Measurements from ENCODE around the gene PRR20E. TPM values are rescaled to one million over a fixed set of nuclear protein-coding genes. Genes with fewer than 3 reads are reported as not detected.
"Not testable (repeated sequence)": the region's sequence is repeated elsewhere in the genome, so short reads cannot be mapped to it uniquely, and the experiment has no call there.

The PRR20E gene
- total RNA-seq, 1 donor from 2014 or later, result not detected

- not testable (repeated sequence) for H3K4me1 Mint-ChIP-seq (ENCODE audit: low read depth); H3K36me3 Mint-ChIP-seq (ENCODE audit: low read depth); DNase-seq (ENCODE audit: low spot score); H3K27ac Mint-ChIP-seq (ENCODE audit: unreplicated experiment); H3K27me3 Mint-ChIP-seq (ENCODE audit: low read depth); H3K9me3 Mint-ChIP-seq (ENCODE audit: low read depth); H3K4me3 Mint-ChIP-seq (ENCODE audit: unreplicated experiment)
Measured at GRCh38 chr13:57147188-57147587, 19.8 kb upstream of the PRR20E start, which contains the start of gene PRR20B. Gene PRR20B, plus strand, starts transcription at chr13:57147488. Its CDS starts 387 bp downstream, at chr13:57147875.

GRCh38 chr13:57148106-57148505 is 18.9 kb upstream of the PRR20E start:
- H3K27me3 Mint-ChIP-seq (ENCODE audit: low read depth); H3K4me1 Mint-ChIP-seq (ENCODE audit: low read depth); H3K4me3 Mint-ChIP-seq (ENCODE audit: unreplicated experiment); H3K36me3 Mint-ChIP-seq (ENCODE audit: low read depth); H3K9me3 Mint-ChIP-seq (ENCODE audit: low read depth); H3K27ac Mint-ChIP-seq (ENCODE audit: unreplicated experiment); DNase-seq (ENCODE audit: low spot score): not testable (repeated sequence)

- not testable (repeated sequence) for H3K27me3 Mint-ChIP-seq (ENCODE audit: low read depth); H3K36me3 Mint-ChIP-seq (ENCODE audit: low read depth); H3K4me3 Mint-ChIP-seq (ENCODE audit: unreplicated experiment); DNase-seq (ENCODE audit: low spot score); H3K27ac Mint-ChIP-seq (ENCODE audit: unreplicated experiment); H3K4me1 Mint-ChIP-seq (ENCODE audit: low read depth); H3K9me3 Mint-ChIP-seq (ENCODE audit: low read depth)
Measured at GRCh38 chr13:57153761-57154160, 13.2 kb upstream of the PRR20E start, which contains the start of gene PRR20C. Gene PRR20C, plus strand, starts transcription at chr13:57154061. Its CDS starts 387 bp downstream, at chr13:57154448.

GRCh38 chr13:57160332-57160731 is 6.7 kb upstream of the PRR20E start, which contains the start of gene PRR20D:
Gene PRR20D, plus strand, starts transcription at chr13:57160632. Its CDS starts 387 bp downstream, at chr13:57161019.
- H3K36me3 Mint-ChIP-seq (ENCODE audit: low read depth); H3K27ac Mint-ChIP-seq (ENCODE audit: unreplicated experiment); H3K4me3 Mint-ChIP-seq (ENCODE audit: unreplicated experiment); H3K9me3 Mint-ChIP-seq (ENCODE audit: low read depth); H3K27me3 Mint-ChIP-seq (ENCODE audit: low read depth); DNase-seq (ENCODE audit: low spot score); H3K4me1 Mint-ChIP-seq (ENCODE audit: low read depth): not testable (repeated sequence)

- DNase-seq (ENCODE audit: low spot score), result no peak
- no peaks in the 10 kb centered on the region for H3K36me3 Mint-ChIP-seq (ENCODE audit: low read depth)
- H3K27me3 Mint-ChIP-seq (ENCODE audit: low read depth), result no peaks in the 10 kb centered on the region
- no peaks in the 10 kb centered on the region for H3K4me1 Mint-ChIP-seq (ENCODE audit: low read depth)
- peaks cover 3% of the 10 kb centered on the region for H3K9me3 Mint-ChIP-seq (ENCODE audit: low read depth)
- H3K27ac Mint-ChIP-seq (ENCODE audit: unreplicated experiment), result no peak overlapping the region
- TF ChIP-seq CTCF (IDR thresholded peaks at IDR 0.05), result no peak
- no peak overlapping the region for H3K4me3 Mint-ChIP-seq (ENCODE audit: unreplicated experiment)
Measured at GRCh38 chr13:57191667-57192066, 24.7 kb downstream of the PRR20E start.

- no peak for DNase-seq (ENCODE audit: low spot score)
- H3K4me1 Mint-ChIP-seq (ENCODE audit: low read depth), result no peaks in the 10 kb centered on the region
- TF ChIP-seq CTCF (IDR thresholded peaks at IDR 0.05), result no peak
- no peak overlapping the region for H3K27ac Mint-ChIP-seq (ENCODE audit: unreplicated experiment)
- H3K36me3 Mint-ChIP-seq (ENCODE audit: low read depth), result no peaks in the 10 kb centered on the region
- no peak overlapping the region for H3K4me3 Mint-ChIP-seq (ENCODE audit: unreplicated experiment)
- no peaks in the 10 kb centered on the region for H3K27me3 Mint-ChIP-seq (ENCODE audit: low read depth)
- no peaks in the 10 kb centered on the region for H3K9me3 Mint-ChIP-seq (ENCODE audit: low read depth)
Measured at GRCh38 chr13:57212989-57213388, 46.0 kb downstream of the PRR20E start.

Other genes with a start within 250 kb of the PRR20E start
- not detected in 3 replicates for gene PRR20A, start 26.3 kb upstream of the PRR20E start, total RNA-seq
- gene PRR20B, start 19.7 kb upstream of the PRR20E start, total RNA-seq, result not detected in 3 replicates
- not detected in 3 replicates for gene PRR20C, start 13.1 kb upstream of the PRR20E start, total RNA-seq
- gene PRR20D, start 6.6 kb upstream of the PRR20E start, total RNA-seq, result not detected in 3 replicates

All from chondrocyte (in vitro differentiated cells).